GM19372 (cell line): Measurements from ENCODE around the gene CFAP77.

ENCODE experiments used
- ATAC-seq: cut with Tn5 transposase; IDR thresholded peaks from one replicate; pipeline ENCODE4 v1.9.1; 2021; ENCODE audit warnings: mild to moderate bottlenecking, low read depth, moderate library complexity; ENCODE audit not compliant: unreplicated experiment

CFAP77 gene

GRCh38 chr9:132447346-132447745, 37.3 kb downstream of the CFAP77 start:
- ATAC-seq, result no peak

GRCh38 chr9:132447902-132448301, 37.9 kb downstream of the CFAP77 start:
- no peak for ATAC-seq

GRCh38 chr9:132451276-132451675, 41.3 kb downstream of the CFAP77 start:
- ATAC-seq, result no peak

- no peak for ATAC-seq
Measured at GRCh38 chr9:132456241-132456640, 46.2 kb downstream of the CFAP77 start.

- ATAC-seq, result no peak
Measured at GRCh38 chr9:132457504-132458236, 47.7 kb downstream of the CFAP77 start.

- no peak for ATAC-seq
Measured at GRCh38 chr9:132458432-132458831, 48.4 kb downstream of the CFAP77 start.

GRCh38 chr9:132459661-132460060, 49.6 kb downstream of the CFAP77 start:
- no peak for ATAC-seq

- ATAC-seq, result no peak
Measured at GRCh38 chr9:132460240-132460639, 50.2 kb downstream of the CFAP77 start.

- ATAC-seq, result no peak
Measured at GRCh38 chr9:132461281-132461896, 51.4 kb downstream of the CFAP77 start.

- ATAC-seq, result no peak
Measured at GRCh38 chr9:132461971-132462370, 52.0 kb downstream of the CFAP77 start.

GRCh38 chr9:132464547-132464946, 54.5 kb downstream of the CFAP77 start:
- ATAC-seq, result no peak

GRCh38 chr9:132465131-132465635, 55.2 kb downstream of the CFAP77 start:
- no peak for ATAC-seq

GRCh38 chr9:132472199-132472598, 62.2 kb downstream of the CFAP77 start:
- ATAC-seq, result no peak

GRCh38 chr9:132472599-132472998, 62.6 kb downstream of the CFAP77 start:
- no peak for ATAC-seq

GRCh38 chr9:132474253-132474652, 64.2 kb downstream of the CFAP77 start:
- no peak for ATAC-seq

- no peak for ATAC-seq
Measured at GRCh38 chr9:132478353-132479050, 68.5 kb downstream of the CFAP77 start.

GRCh38 chr9:132479733-132480132, 69.7 kb downstream of the CFAP77 start:
- no peak for ATAC-seq

- no peak for ATAC-seq
Measured at GRCh38 chr9:132481053-132481849, 71.2 kb downstream of the CFAP77 start.

- ATAC-seq, result no peak
Measured at GRCh38 chr9:132482196-132482813, 72.3 kb downstream of the CFAP77 start.

GRCh38 chr9:132485393-132485792, 75.4 kb downstream of the CFAP77 start:
- ATAC-seq, result no peak
